ENCODE measurements around the gene FBXL7.

Gene FBXL7

DNA sequence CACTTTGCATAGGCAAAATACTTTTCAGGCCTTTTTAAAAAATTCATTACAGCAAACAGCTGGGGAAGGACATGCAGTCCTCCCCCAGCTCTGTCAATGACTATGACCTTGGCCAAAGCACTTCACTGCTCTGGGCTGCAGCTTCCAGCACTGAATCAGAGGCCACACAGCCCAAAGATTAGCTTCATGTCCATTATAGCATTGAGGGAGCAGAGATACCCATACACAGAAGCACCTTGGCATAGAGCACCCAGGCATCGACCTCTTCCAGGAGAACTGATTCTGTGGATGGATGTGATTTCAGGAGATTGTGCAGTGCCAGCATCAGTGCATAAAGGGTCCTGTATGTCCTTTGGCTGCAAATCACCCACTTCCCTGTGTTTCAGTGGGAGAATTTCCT is 437.7 kb downstream of the FBXL7 start:
- no peak for DNase-seq

DNA sequence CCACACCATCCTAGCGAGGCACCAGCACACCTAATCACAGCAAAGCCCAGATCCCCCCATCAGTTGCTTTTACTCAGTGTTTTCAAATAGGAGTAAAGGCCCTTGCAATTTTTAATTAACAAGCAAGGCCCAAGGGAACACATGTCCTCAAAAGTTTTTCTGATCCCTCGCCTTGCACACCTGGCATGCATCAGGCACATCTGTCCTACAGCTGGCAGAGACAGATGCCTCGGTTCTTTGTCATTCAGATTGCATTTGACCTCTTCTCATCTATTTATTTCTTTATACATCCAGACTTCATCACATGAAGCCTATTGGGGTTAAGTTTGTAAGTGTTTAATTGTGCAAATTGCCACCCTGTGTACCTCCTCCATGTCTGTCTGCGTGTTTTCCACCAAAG is 438.2 kb downstream of the FBXL7 start:
- DNase-seq, result no peak

GRCh38 chr5:15938961-15939360 is 439.0 kb downstream of the FBXL7 start:
- DNase-seq, result no peak

GRCh38 chr5:15940905-15941304 is 440.9 kb downstream of the FBXL7 start:
- no peak for DNase-seq

- DNase-seq, result no peak
Measured at GRCh38 chr5:15943487-15943886, 443.5 kb downstream of the FBXL7 start.

DNA sequence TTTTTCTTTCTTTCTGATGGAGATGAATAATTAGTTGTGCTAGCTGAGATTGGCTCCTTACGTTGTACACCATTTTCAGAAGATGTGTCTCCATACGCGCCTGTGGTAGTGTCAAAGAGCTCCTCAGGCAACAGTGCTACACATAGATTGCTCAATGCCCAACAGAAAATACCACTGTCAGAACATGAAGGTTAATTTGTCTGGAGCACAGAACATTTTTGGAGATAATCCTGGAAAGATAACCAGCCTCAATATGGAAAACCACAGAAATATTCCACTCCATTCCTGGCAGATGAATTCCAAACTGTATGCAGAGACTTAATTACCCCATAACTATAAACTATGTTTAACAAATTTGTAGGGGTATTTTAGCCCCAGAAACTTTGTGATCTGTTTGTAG is 446.0 kb downstream of the FBXL7 start:
- no peak for DNase-seq

- DNase-seq, result no peak
Measured at GRCh38 chr5:15948190-15948589, 448.2 kb downstream of the FBXL7 start.

GRCh38 chr5:15951126-15951525 is 451.1 kb downstream of the FBXL7 start:
- no peak for DNase-seq

DNA sequence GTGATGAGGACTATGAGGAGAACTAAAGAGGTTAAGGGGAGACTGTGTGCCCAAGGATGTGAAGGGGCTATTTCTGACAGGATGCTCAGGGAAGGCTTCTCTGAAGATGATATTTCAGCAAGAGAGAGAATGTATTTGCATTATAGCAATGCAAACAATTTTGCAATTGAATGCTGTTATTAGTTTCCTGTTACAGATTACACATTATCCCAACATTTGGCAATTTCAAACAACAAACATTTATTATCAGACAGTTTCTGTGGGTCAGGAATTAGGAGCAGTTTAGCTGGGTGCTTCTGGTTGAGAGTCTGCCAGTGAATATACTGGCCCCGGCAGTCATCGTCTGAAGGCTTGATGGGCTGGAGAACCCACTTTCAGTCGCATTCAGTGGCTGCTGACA is 451.6 kb downstream of the FBXL7 start:
- no peak for DNase-seq

DNA sequence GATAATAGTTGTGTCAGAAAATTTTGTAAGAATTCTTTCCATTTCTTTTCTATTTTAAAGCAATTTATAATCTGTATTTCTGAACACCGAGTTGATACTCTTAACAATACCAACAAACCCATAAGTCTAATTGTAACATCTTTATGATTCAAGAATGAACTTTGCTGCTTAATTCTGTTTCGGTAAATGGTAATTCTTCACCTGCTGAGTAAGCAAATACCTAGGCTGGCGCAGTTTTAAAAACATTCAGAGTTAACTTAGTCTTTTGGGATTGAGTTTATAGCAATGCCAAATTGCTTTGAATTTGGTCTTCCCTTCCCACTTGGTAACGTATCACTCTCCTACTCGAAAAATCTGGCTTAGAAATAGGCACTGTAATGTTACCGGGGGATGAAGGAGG is 456.6 kb downstream of the FBXL7 start:
- no peak for DNase-seq

DNA sequence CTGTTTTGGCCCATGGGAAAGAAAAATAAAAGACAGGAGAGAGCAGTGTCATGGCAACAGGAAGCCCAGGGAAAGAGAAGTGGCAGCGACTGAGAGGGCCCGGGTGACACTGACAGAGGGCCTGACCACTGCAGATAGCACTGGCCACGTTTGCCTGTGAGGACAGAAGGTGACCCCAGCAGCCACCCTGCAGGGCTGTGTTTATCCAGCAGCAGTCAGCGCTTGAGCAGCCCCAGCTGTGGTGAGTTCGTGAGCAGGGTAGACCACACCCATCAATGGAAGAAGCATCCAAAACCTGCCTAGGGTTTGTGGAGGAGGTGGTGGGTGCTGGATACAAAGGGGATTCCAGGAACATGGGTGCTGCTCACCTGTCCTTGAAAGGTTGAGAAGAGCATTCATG is 457.1 kb downstream of the FBXL7 start:
- DNase-seq, result no peak

- DNase-seq, result no peak
Measured at GRCh38 chr5:15959370-15960164, 459.6 kb downstream of the FBXL7 start.

GRCh38 chr5:15966066-15966640 is 466.2 kb downstream of the FBXL7 start:
- no peak for DNase-seq

GRCh38 chr5:15966651-15967050 is 466.7 kb downstream of the FBXL7 start:
- DNase-seq, result no peak

- no peak for DNase-seq
Measured at GRCh38 chr5:15968993-15969392, 469.0 kb downstream of the FBXL7 start.

DNA sequence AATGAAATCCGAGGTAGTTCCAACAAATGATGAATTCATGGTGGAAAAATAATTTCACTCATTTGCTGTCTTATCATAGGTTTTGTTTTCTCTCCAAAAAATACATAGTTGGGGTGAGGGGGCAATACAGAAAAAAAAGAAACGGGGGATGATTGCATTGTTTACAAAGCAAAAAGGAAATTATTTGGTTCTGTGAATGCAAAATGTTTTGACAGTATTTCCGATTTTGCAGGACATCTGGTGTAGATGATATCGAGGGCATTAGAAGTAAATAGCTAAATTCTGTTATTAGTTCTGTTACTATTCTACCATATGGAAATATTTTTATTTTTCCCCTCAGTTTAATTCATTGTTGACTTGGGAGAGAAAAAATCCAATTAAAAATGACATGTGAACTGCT is 477.9 kb downstream of the FBXL7 start:
- DNase-seq, result no peak

DNA sequence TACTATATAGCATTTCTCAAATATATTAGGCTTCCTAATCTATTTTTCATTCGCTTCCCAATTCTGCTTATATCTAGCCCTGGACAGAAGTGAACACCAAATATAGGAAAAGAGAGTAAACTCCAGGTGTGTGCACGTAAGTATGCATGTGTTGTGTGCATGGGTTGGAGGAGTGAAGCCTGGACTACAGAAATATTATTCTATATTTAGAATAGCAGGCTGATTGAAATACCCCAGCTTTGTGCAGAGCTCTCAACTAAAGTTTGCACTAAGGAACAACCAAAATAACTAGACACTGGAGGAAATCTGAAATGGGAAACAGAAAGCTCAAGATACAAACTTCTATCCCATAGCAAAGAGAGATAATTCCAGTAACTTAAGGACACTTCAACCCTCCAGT is 480.9 kb downstream of the FBXL7 start:
- DNase-seq, result no peak

DNA sequence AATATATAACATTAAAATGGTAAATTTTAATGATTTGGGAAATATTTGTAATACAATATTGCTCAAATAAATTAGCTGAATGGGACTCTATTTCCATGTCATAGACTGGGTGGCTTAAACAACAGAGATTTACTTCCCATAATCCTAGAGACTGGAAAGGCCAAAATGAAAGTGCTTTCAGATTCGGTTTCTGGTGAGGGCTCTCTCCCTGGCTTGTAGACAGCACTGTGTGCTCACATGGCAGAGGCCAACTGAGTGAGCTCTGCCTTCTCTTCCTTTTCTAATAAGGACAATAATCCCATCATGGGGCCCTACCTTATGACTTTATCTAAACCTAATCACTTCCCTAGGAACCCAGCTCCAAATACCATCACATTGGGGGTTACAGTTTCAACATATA is 483.4 kb downstream of the FBXL7 start:
- DNase-seq, result no peak

Measured in amygdala (tissue), 56 donors.